Activated naive CD4-positive, alpha-beta T cell treated with anti-CD3 and anti-CD28 coated beads, Interleukin-2, amount 50 U/mL, for 16 hours (primary cell): ENCODE data around the gene EGFR.

ENCODE experiments used
- DNase-seq: peaks from one replicate; pipeline ENCODE4 v3.0.0-alpha.2; 2020

The EGFR gene

GRCh38 chr7:55018361-55019190, at the start of gene EGFR:
TSS of gene EGFR (plus strand) at chr7:55019017. CDS start at chr7:55019278, 261 bp downstream.
- no peak for DNase-seq

DNA sequence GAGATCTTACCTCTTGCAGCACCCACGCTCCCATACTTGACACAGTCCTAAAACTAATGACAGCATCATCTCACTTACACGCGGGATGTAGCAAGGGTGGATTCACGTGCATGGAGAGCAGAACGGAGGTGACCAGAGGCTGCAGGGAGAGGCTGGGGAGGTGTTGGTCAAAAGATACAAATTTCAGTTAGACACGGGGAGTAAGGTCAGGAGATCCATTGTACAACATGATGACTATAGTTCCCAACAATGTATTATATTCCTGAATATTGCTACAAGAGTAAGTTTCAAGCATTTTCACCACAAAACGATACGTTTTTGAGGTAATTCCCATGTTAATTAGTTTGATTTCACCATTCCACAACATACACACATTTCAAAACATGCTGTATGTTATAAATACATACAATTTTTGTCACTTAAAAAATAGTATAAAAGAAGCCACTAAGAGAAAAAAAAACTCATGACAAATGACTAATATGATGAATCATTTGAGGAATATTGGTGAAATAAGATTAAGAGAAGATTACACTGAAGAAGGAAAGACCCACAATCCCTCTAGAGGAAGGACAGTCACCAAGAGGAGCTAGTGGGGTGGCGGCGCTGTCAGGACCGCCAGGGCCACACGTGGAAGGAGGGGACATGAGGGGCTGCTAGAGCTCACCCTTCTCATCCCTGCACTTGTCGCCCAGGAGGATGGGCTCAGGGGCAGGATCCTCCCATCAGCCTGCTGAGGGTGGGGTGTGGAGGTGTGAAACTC, 49.4 kb upstream of the EGFR start:
- DNase-seq, result no peak

- no peak for DNase-seq
Observed at GRCh38 chr7:54972733-54973294, 46.0 kb upstream of the EGFR start.

GRCh38 chr7:54978364-54979116, 40.3 kb upstream of the EGFR start:
- no peak for DNase-seq

DNA sequence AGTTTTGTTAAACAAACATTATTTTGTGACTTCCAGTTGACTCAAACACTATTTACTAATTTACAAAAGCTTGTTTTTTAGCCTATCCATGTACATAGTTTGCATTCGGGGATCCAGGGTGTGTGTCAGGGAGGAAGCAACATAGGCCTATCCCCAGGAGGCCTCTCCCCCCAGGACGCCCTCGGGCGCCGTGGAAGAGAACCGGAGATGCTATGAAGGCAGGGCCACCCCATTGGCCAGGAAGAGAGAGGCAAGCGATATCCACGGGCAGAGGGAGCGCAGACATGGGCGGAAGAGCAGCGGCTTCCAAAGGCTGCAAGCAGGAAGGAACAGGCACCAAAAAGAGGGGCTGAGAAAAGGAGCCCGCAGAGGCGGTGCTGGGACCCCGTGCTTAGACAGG, 38.3 kb upstream of the EGFR start:
- DNase-seq, result no peak

DNA sequence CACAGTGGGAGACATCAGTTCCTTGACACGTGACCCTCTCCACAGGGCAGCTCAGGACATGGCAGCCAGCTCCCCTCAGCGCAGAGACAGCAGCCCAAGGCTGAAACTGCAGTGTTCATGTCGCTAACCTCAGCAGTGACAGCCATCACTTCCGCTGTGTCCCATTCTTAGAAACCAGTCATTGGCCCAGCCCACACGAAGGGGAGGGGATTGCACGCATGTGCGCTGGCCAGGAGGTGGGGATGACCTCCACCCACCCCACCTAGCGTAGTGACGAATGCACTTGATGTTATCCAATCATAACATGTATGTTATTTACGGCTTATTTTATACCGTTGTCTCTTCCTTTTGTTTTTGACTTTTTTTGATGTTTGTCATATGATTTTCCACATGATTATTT, 36.9 kb upstream of the EGFR start:
- DNase-seq, result no peak

GRCh38 chr7:54985426-54986330, 33.1 kb upstream of the EGFR start:
- no peak for DNase-seq

GRCh38 chr7:54986716-54987115, 32.1 kb upstream of the EGFR start:
- no peak for DNase-seq

DNA sequence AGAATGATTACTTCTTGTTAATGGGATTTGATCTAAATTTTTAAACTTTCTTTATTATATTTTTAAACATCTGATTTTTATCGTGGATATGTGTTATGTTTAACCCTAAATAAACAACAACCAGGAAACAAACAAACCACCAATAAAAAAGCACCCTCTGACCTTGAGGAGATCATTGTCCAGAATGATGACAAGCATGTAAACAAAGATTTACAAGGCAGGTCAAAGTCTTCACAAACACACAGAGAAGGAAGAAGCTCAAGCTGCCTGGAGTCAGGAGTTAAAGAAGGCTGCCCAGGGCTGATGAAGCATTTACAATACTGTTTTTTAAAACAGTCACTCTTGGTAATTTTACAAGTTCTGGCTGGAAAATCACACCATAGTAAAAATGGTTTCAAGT, 31.0 kb upstream of the EGFR start:
- DNase-seq, result no peak

GRCh38 chr7:54988516-54988915, 30.3 kb upstream of the EGFR start:
- DNase-seq, result no peak

DNA sequence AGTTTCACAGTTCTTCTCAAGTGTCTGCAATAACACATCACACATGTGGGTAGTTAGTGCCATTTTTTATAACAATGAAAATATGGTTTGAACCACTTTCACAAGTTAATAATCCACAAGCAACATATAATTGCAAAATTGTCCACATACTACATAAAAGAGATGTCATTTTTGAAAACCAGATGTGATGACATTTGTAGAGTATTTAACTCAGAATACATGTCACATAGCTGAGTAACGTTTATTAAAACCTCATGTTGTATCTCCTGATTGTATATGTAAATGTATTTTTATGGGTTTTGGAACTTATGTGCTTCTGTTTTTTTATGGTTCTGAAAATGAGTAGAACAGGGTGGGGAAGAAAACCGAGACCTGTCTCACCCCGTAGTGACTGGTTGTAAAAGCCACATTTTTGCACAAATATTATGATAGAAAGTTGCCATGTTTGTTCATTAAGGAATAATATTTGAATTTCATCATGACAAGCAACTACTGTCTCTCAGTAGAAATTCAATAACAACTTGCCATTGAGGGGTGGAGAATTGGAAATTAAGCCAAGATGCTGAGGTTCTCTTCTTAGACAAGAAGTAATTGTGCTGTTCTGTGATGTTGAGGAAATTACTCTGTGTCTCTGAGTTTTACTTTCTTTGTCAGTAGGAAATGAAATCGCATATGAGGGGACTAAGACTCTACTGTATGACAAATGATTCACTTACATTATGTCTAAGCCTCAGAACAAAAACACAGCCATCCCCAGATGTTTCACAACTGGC, 29.2 kb upstream of the EGFR start:
- DNase-seq, result no peak

DNA sequence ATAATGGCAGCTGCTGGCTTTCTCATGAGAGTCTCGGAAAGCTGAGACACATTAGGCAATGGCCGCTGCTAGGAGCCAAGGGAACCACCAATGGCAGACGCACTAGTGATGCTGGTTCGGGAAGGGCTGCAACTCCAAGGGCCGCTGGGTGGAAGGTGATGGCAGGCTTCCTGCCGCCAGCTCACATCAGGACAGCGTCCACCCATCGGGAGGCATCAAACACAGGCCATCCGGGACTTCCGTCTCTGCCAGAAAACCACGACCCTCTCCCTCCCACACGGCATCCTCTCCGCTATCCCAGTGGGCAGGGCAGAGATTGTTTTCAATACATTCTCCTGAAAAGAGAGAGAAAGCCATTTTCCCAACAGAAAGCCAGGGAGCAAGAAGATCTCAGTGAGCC, 27.5 kb upstream of the EGFR start:
- DNase-seq, result no peak

- DNase-seq, result no peak
Observed at GRCh38 chr7:54992871-54993475, 25.8 kb upstream of the EGFR start.

DNA sequence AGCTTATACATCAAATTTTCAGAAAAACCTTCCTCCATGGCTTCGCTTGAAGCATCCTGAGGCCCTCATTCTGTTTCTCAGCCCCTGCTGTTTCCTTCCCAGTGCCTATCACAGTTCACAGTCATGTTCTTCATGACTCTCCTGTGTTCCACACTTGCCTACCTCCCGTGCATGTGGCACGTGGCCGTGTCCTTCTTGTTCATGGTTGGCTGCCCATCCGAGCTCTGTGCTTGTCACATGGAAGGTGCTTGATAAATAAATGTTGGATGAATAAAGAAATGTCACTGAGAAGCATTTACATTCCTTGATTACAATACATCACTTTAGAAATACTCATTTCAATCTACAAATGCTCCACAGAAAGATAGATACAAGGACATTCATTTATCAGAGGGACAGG, 23.7 kb upstream of the EGFR start:
- DNase-seq, result no peak

DNA sequence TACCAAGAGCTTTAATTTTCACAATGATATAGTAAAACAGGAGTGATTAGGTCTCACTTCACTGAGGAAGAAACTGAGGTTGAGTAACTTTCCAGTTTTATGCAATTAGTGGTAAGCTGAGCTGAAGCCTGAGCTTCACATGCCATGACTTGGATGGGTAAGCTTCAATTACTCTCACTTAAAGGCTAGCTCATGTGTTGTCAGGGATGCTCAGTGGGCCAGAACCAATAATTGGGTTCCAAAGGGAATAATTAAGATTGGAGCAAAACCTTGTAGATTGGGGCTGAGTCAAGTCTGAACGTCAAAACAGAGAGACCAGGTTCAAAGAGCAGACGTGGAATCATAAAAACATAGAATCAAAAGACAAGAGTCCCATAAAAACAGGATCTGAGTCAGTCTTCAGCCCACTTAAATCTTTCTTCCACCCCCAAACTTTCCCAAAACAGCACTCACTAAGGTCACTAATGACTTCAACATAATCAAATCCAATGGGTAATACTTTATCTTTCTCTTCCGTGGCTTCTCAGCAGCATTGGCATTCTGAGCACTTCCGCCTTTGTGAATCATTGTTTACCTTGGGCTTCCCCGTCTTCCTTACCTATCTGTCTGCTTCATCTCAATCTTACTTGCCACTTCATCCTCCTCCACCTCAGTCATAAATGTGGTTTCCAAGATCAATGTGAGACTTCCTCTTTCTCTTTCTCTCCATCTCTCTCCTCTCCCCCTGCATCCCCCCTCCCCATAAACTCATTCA, 23.0 kb upstream of the EGFR start:
- DNase-seq, result no peak

DNA sequence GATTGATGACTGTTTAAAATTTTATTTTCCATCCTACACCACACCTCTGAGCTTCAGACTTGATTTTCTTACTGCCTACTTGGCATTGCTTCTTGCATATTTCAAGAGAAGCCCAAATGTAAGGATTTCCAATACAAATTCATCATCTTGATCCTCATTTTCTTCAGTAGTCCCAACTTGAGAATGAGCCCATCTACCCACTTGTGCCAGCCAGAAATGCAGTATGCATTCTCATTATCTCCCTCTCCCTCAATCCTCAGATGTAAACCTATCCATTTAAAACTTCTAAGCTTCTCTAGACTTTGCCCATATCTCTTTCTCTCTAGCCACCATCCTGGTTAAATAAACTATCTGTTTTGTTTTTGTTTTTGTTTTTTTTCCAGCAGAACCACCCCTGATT, 22.4 kb upstream of the EGFR start:
- DNase-seq, result no peak

GRCh38 chr7:55004579-55004978, 14.2 kb upstream of the EGFR start:
- DNase-seq, result no peak

DNA sequence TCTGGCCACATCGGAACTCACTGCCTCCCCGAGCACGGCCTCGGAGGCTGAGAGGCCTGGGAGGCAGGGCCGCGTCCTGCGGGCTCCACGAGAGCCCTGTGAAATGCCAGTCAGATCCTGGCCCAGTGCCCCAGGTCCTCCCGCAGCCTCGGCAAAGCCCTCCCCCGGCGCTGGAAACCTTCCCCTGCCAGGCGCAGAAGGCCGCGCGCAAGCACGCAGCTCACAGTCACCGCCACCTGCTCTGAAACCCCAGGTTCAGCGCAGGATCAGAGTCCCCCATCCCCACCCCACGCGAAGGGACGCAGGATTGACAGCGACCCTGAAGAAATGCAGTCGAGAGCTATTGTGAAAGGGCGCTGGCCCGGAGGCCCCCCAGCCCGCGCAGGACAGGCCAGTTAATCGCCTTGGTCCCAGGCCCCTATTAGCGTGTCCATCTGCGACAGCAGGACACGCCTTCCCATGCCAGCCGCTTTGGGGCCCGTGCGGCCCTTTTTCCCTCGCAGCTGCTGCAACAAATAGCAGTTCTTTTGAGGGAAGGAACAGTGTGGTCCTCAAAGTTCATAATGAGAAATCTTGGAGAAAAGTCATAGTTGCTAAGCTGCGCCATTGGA, 13.5 kb upstream of the EGFR start:
- no peak for DNase-seq

- no peak for DNase-seq
Observed at GRCh38 chr7:55006499-55006898, 12.3 kb upstream of the EGFR start.

DNA sequence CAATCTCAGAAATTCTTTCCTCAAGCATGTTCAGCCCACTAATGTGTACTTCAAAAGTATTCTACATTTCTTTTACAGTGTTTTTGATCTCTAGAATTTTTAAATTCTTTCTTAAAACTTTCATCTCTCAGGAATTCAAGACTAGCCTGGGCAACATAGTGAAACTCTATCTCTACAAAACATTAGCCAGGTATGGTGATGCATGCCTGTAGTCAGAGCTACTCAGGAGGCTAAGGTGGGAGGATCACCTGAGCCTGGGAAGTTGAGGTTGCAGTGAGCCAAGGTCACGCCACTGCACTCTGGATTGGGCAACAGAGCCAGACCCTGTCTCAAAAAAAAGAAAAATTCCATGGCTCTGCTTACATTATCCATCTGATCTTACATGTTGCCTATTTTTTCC, 5.0 kb upstream of the EGFR start:
- DNase-seq, result no peak
